Measurements from ENCODE around the gene PARD3B.

Gene PARD3B

GRCh38 chr2:205058409-205058808 is 513.1 kb downstream of the PARD3B start:
- no peak for DNase-seq (ENCODE audit: low spot score)

GRCh38 chr2:205060269-205060668 is 515.0 kb downstream of the PARD3B start:
- DNase-seq (ENCODE audit: low spot score): no peak

GRCh38 chr2:205066081-205066480 is 520.8 kb downstream of the PARD3B start:
- DNase-seq (ENCODE audit: low spot score): no peak

GRCh38 chr2:205069928-205070327 is 524.7 kb downstream of the PARD3B start:
- no peak for DNase-seq (ENCODE audit: low spot score)

GRCh38 chr2:205070889-205071288 is 525.6 kb downstream of the PARD3B start:
- DNase-seq (ENCODE audit: low spot score): no peak

- no peak for DNase-seq (ENCODE audit: low spot score)
These were observed 528.3 kb downstream of the PARD3B start for GRCh38 chr2:205073433-205074020.

GRCh38 chr2:205076405-205076804 is 531.1 kb downstream of the PARD3B start:
- no peak for DNase-seq (ENCODE audit: low spot score)

- no peak for DNase-seq (ENCODE audit: low spot score)
These were observed 531.9 kb downstream of the PARD3B start for GRCh38 chr2:205077159-205077558.

GRCh38 chr2:205078762-205079161 is 533.5 kb downstream of the PARD3B start:
- no peak for DNase-seq (ENCODE audit: low spot score)

GRCh38 chr2:205079173-205079572 is 533.9 kb downstream of the PARD3B start:
- no peak for DNase-seq (ENCODE audit: low spot score)

GRCh38 chr2:205086662-205087061 is 541.4 kb downstream of the PARD3B start:
- DNase-seq (ENCODE audit: low spot score): no peak

GRCh38 chr2:205087862-205088261 is 542.6 kb downstream of the PARD3B start:
- DNase-seq (ENCODE audit: low spot score): no peak

GRCh38 chr2:205089958-205090357 is 544.7 kb downstream of the PARD3B start:
- no peak for DNase-seq (ENCODE audit: low spot score)

GRCh38 chr2:205091411-205091810 is 546.1 kb downstream of the PARD3B start:
- DNase-seq (ENCODE audit: low spot score): no peak

- no peak for DNase-seq (ENCODE audit: low spot score)
These were observed 548.8 kb downstream of the PARD3B start for GRCh38 chr2:205094031-205094430.

GRCh38 chr2:205103699-205104098 is 558.4 kb downstream of the PARD3B start:
- no peak for DNase-seq (ENCODE audit: low spot score)

- no peak for DNase-seq (ENCODE audit: low spot score)
These were observed 562.5 kb downstream of the PARD3B start for GRCh38 chr2:205107810-205108209.

GRCh38 chr2:205115511-205115910 is 570.2 kb downstream of the PARD3B start:
- DNase-seq (ENCODE audit: low spot score): no peak

- no peak for DNase-seq (ENCODE audit: low spot score)
These were observed 571.9 kb downstream of the PARD3B start for GRCh38 chr2:205117125-205117524.

GRCh38 chr2:205119136-205119535 is 573.9 kb downstream of the PARD3B start:
- DNase-seq (ENCODE audit: low spot score): no peak

- DNase-seq (ENCODE audit: low spot score): no peak
These were observed 583.5 kb downstream of the PARD3B start for GRCh38 chr2:205128726-205129125.

GRCh38 chr2:205129531-205129930 is 584.3 kb downstream of the PARD3B start:
- no peak for DNase-seq (ENCODE audit: low spot score)

- no peak for DNase-seq (ENCODE audit: low spot score)
These were observed 585.0 kb downstream of the PARD3B start for GRCh38 chr2:205130111-205130829.

- DNase-seq (ENCODE audit: low spot score): no peak
These were observed 588.3 kb downstream of the PARD3B start for GRCh38 chr2:205133544-205133943.
